Stimulated activated CD4-positive, alpha-beta T cell treated with anti-CD3 and anti-CD28 coated beads, Interleukin-12 subunit alpha, Interleukin-12 subunit beta, amount 100 ng/mL, for 4 hours (primary cell): Measurements from ENCODE around the gene TMEM258.

Experiments
- DNase-seq: peaks from one replicate; pipeline ENCODE4 v3.0.0-alpha.2; 2020

TMEM258 gene

DNA sequence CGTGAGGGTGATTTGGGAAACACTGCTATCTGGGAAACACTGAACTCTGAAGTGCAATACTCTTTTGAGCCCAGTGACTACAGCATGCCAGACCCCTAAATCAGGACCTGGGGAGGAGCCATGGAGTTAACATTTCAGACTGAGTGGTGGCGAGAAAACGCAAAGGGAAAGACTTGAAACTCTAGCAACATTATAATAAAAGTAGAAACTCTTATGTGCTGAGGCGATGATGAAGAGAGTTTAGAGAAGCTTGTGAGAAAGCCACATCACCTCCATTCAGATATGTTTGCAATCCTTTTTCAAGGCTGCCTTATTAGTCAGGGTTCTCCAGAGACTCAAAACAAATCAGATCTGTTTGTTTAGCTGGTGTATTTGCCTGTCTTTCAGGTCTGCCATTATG is 2.2 kb upstream of the TMEM258 start:
- no peak for DNase-seq

DNA sequence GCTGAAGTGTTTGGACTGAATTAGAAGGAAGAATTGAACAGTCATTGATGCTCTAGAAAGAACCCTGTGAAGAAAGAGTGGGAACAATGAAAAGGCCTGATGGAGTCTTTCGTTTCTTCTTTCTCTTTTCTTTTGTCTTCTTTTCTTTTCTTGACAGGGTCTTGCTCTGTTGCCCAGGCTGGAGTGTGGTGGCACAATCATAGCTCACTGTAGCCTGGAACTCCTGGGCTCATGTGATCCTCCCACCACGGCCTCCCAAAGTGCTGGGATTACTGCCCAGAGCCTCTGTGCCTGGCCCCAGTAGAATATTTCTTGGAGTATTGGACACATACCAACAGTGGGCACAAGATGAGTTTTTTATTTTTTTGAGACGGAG is 1.4 kb upstream of the TMEM258 start:
- no peak for DNase-seq

DNA sequence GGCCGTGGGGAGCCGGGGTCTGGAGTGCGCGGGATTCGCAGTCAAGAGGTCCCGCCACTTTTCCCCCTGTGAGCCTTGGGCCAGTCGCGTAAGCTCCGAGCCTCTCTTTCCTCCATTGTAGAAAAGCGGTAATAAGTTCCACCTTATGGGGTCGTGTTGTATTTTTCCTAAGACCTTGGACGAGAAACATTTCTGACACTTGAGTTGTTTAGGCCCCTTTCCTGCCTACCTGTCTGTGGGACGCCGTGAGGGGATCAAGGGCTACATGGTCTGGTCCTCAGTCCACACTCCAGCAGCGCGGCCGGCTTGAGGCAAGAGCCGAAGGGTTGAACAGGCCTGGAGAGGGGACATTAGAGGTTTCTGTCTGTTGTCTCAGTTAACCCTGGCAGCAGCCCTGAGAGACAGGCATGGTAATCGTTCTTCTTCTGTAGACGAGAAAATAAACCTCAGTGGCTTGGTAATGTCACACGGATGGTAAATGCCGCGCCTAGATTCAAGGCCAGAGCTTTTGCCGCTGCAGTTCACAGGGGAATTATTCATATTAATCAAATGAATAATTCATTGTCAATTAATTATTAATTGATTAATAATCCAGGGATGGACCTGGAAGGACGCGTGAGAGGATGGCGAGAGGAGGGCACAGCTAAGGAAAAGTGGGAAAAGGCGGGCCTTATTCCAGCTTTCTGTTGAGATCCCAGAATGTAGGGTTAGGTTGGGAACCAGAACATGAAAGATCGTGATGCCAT is 857 bp upstream of the TMEM258 start:
- DNase-seq: no peak

DNA sequence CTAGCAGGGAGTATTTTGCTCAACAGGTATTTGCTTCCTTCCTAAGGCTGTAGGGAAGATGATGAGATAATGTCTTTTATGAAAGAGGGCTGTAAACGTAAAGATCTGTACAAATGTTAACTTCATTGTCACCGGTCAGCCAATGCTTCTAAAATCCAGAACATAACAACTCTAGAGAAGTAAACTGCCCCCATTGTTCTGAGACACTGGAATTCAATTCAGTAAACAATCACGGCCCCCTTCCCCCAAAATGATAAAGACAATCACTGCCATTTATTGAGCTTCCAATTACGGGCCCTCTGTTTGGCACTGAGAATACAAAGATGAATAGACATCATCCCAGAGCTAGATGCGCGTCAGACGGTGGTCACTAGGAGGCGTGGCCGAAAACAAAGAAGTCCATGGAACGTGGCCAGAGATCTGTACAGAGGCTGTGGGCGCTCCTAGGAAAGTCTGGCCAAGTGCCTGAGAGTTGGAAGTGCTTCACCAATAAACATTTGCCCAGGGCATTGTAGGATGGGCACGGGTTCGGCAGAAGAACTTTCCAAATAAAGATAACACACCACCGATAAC is 576 bp downstream of the TMEM258 start:
- DNase-seq: peak; percentile 22

DNA sequence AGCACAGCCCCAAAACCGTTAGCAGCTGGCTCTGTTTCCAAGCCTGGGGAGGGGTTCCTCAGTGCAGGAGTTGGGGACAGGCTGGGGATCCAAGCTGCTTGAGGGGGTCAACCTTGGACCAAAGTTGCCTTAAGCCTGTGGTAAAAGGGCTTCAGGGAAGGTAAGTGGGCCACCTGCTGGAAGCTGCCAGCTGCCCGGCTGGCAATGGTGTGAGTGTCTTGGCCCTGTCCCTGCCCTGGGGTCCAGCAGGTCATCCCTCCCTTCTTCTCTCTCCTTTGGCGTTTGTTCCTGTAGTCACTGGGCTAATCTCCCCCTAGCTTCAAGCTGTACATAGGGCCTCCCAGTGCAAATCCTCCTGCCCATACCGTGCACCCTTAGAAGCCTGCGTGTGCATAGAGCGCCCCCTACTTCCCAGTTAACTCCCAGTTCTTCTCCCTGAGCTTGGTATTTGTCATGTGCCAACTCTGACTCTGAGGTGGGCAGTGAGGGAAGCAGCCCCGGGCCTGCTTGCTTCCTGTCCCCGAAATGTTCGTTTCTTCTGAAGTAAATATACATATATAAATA is 4.4 kb downstream of the TMEM258 start:
- DNase-seq: no peak

DNA sequence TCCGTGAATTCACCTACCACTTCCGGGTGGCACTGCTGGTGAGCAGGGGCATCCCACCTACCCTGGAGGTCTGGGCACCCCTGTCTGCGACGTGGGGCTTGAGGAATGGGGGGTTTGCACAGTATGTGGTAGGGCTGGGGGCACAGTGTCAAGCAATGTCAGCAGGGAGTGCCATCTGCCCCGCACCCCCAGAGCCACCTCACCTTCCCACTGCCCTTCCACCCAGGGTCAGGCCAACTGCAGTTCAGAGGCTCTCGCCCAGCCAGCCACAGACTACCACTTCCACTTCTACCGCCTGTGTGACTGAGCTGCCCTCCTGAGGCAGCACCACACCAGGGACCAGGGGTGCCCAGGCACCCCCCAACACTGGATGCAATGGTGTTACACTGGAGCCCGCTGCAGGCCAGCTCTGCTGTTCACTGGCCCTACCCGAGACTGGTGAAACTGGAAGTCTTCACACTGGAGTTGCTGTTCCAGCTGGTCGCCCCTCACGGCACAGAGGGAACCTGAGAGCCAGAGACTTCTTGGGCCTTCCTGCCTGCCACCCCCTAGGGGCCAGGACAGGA is 6.5 kb downstream of the TMEM258 start:
- DNase-seq: no peak

DNA sequence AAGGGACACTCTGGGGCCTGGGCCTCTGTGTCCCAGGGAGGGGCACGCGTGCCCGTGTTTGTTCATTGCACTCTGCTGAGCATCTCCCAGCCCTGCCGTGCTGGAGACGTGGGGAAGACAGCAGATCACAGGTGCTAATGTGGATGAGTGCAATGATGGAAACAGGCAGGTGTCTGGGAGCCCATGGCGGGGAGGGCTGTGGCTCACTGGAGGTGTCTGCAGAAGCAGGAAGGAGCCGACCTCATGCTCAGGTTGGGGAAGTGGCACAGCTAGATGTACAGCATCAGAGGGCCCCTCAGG is 7.9 kb downstream of the TMEM258 start:
- no peak for DNase-seq

DNA sequence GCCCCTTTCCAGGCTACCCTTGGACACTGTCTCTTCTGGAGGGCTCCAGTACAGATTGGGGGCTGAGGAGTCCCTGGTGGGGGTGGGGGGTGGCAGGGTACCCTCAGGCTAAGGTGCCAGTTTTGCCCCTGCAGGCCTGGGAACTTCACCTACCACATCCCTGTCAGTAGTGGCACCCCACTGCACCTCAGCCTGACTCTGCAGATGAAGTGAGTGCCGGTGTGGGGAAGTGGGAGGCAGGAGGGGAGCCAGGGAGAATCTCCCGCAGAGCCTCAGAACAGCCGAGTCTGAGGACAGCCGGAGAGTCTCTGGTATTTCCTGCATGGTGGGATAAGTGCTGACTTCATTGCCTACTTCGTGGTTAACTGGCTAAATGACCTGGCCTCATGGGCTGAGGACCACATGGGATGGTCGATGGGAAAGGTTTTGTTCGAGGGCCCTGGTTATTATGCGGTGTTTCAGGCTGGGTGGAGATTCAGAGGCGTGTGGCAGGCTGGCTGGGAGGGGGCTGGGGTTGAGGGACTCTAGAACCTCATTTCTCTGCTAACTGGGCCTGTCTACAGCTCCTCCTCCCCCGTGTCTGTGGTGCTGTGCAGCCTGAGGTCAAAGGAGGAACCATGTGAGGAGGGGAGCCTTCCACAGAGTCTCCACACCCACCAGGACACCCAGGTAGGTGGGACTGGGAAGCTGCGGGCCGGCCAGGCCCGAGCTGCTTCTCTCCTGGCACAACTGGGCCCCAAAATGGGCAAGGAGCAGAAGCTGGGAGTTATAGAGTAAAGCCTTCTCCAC is 8.5 kb downstream of the TMEM258 start:
- no peak for DNase-seq

DNA sequence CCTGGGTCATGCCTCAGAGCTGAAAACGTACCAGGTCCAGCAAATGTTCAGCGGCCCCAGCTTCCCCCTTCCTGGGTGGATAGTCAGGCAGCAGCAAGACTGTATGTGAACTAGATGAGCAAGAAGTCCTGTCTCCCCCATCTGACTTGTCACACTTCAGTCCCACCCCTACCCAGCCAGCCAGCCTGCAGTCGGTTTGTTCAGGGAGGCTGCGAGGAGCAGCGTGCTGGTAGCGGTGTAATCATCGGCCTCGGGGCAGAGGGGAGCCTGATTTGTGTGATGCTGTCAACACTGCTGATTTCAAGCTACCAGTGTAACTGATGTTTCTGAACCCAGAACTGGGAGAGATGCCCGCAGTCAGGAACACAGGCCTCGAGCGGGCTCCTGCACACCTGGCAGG is 9.6 kb downstream of the TMEM258 start:
- no peak for DNase-seq

DNA sequence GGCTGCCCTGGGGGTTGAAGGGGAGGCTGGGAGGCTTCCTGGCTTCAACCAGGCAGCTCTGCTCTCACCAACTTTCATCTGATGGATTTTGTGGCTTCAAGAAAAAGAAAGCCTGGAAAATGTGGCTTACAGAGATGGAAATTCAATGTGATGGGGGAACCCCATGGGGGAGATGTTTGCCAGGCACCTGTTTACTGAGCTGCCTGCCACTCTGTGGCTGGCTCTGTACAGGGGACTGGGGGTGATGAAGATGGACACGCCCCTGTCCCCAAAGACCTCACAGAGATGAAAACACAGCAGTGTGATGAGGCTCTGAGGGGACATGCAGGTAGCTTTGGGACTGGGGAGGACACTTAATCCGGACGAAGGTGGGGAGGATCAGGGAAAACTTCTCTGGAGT is 10.1 kb downstream of the TMEM258 start:
- no peak for DNase-seq

DNA sequence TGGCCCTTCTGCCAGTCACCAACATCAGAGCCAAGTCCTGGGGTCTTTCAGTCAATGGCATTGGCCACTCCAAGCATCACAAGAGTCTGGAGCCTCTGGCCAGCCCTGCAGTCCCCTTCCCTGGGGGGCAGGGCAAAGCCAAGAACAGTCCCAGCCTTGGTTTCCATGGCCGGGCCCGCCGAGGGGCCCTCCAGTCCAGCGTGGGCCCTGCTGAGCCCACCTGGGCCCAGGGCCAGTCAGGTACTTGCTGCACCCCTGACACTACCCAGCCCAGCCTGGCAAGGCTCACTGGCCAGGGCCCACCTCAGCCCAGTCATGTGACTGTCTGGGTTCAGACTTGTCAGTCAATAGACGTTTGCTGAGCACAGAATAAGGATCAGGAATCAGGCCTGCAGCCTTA is 10.8 kb downstream of the TMEM258 start:
- DNase-seq: no peak

DNA sequence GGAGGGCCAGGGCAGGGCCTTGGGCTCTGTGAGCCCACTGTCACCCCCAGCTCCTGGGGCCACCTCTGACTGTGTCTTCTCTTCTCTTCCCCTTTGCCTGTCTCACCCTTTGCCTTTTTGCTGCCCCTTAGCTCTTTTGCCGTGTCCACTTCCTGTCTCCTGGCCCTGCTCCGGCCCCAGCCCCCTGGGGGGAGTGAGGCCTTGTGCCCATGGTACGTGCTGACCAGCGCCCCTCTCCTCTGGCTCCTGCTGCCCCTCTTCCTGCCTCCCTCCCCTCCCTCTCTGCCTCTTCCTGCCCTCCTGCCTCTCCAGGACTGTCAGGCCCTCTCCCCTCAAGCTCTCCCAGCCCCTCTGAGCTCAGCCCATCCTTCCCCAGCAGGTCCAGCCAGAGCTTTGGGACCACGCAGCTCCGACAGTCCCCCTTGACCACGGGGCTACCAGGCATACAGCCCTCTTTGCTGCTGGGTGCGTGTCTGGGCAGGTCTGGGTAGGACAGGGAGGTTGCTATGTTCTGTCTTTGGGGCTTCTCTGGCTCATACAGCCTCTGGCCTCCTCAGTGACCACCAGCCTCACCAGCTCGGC is 11.7 kb downstream of the TMEM258 start:
- no peak for DNase-seq

DNA sequence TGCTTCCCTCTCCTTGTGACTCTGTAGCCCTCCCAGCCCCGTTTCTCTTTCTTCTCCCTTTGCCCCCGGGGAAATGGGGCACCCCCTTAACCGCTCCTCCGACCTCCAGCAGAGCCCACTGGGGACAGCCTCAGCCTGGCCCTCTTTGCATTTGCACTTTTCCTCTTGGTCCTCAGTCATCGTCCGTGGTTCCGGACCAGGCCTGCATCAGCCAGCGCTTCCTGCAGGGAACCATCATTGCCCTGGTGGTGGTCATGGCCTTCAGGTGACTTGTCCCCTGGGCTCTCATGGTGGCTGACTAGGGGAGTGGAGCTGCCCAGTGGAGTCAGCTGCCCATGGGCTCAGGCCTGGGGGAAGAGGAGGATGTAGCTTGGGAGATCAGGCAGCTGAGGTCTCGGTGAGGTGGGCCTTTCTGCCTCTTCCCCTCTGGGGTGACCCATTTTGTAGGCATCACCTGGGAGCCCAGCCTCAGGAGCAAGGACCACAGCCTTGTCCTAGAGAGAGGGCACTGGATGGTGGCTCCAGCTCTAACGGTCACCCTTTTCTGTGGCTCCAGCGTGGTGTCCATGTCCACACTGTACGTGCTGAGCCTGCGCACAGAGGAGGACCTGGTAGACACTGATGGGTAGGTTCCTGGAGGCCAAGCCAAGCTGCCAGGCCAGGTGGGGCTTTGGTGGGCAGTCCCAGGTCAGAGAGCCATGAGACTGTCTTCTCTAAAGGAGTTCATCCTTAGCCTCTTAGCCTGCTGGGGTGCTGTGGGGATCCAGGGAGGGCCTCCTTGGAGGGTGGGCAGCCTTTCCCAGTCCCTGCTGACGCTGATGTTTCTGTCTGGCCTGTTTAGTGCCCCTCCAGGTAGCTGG is 12.5 kb downstream of the TMEM258 start:
- DNase-seq: no peak

DNA sequence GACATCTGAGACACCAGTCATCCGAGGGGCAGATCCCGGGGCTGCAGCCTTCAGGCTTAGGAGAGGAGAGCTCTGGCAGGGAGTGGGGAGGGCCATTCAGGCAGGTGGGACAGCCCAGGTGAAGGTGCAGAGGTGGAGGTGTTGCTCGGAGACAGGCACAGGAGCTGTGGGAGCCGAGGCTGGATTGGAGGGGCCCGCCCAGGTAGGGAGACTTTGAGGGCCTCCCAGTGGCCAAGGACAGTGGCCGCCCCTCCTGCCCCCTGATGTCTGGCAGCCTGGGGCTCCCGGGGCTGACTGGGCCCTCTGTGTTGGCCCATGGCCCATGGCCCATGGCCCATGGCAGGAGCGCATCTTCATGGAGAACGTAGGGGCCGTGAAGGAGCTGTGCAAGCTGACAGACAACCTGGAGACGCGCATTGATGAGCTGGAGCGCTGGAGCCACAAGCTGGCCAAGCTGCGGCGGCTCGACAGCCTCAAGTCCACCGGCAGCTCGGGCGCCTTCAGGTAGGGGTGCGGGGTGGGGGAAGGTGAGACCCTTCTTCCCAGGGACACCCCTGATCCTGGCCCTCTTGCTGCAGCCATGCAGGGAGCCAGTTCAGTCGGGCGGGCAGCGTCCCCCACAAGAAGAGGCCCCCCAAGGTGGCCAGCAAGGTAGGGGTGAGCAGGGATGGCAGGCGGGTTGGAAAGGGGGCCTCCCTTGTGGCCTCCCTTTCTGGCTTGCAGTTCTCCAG is 13.3 kb downstream of the TMEM258 start:
- no peak for DNase-seq

DNA sequence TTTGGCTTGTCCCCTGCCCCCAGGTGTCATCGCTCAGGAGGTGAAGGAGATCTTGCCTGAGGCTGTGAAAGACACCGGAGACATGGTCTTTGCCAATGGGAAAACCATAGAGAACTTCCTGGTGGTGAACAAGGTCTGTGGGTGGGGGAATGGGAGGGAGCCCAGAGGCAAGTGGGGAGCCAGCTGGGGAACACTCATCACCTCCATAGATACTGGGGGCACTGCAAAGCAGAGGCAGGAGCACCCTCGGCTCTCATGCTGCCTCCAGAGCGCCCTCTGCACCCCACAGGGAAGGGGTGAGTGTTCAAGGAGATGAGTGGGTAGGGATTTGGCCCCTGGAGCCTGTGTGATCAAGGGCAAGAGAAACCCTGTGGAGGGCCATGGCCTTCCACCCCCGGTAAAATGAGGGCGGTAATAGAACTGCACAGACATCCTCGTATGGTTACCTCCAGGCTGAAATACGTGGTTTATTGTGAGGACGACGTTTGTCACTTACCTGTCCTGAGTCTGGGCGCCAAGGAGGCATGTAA is 14.0 kb downstream of the TMEM258 start:
- no peak for DNase-seq

DNA sequence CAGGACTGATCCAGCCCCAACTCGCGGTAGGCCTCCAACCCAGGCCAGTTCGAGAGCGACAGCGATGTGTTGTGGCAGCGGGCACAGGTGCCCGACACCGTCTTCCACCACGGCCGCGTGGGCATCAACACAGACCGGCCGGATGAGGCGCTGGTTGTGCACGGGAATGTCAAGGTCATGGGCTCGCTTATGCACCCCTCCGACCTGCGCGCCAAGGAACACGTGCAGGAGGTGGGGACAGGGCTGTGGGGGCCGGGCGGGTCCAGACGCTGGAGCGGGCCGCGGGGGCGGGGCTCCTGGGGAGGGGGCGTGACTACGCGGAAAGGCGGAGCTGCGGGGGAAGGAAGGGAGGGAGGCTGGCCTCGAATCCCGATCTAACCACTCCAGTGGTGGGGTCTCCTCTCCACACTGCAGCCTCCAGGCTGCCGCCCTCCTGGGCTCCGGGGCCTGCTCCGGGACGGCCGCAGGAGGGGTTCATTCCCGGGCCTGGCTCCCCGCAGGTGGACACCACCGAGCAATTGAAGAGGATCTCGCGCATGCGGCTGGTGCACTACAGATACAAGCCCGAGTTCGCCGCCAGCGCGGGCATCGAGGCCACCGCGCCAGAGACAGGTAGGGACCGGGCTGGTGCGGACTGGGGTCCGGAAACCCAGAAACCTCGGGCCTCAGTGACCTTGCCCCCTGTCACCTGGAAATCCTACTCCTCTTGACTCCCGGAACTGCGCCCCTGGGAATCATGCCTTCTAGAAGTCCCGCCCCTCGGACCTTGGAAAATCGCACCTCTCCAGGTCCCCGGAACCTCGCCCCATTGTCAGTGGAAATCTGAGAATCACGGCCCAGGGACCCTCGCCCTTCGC is 14.9 kb downstream of the TMEM258 start:
- DNase-seq: peak; percentile 65

DNA sequence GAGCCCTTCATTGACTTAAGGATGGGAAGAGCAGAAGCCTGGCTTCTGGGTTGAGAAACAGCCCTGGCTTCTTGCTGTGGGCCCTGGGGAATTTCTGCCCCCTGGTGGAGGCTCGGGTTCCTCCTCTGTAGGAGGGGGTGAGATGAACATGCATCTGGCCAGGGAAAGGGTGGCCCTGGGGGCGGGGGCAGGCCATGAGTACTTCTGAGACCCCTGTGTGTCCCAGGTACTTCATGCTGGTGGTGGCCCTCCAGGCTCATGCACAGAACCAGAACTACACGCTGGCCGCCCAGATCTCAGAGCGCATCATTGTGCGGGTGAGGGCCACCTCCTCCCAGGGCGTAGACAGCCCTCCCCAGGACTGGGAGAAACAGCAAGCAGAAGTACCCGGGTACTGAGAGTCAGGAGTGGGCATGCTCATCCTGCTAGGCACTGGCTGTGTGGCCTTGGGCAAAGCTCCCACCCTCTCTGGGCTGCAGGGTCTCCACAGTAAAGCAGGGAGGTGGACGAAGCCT is 15.8 kb downstream of the TMEM258 start:
- DNase-seq: peak; percentile 60

DNA sequence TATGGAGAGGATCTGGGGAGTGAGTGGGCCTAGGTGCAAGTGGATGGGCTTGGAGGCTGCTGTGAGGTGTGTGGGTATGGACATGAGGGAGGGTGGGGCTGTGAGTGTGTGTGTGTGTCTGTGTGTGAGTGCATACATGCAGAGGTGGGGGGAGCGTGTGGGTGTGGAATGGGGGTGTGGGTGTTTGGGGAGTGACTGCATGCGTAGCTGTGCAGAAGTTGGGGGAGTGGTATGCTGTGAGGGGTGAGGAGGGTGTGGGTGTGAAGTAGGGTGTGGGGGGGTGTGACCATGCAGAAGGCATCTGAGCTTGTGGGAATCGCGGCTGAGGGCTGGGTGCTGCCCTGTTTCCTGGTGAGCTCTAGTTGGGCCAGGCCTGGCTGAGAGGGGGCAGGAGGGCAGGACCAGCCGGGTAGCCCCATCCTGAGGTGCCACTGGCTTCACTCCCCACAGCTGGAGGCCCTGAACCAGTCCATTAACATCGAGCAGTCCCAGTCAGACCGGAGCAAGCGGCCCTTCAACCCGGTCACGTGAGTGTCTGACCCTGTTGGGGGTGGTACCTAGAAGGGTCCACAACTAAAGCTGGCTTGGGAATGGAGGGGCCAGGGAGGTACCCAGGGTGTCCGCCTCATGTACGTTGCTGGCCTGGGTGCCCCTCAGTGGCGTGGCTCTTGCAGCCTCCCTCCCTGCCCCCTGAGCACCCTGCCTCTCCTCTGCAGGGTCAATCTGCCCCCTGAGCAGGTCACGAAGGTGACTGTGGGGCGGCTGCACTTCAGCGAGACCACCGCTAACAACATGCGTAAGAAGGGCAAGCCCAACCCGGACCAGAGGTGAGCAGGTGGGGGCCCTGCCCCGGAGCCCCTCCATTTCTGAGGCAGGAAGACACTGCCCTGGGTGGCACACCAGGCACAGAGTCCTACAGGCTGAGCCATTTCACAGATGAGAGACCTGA is 16.5 kb downstream of the TMEM258 start:
- DNase-seq: no peak

DNA sequence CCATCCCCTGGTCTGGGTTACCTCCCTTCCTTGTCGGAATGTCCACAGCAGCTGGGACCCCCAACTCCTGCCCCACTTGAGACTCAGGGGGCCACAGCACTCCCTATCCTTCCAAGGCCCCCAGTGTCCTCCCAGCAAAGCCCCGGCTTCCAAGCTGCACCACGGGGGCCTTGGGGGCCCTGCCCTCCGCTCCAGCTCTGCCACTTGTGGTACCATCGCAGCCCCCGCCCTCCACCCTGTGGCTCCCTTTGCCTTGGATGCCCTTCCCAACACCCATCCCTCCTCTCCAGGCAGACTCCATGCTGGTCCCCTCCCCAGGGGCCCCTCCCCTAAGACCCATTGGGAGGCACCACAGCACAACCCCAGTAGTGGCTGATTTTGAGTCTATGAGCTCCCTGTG is 17.3 kb downstream of the TMEM258 start:
- no peak for DNase-seq
